ENCODE results near the gene PCSK5.

The PCSK5 gene

GRCh38 chr9:76379494-76379893 is 489.0 kb downstream of the PCSK5 start:
- Histone ChIP-seq H3K9me3 (no peaks in the 10 kb centered on the region), H3K36me3 (no peaks in the 10 kb centered on the region), H3K27me3 (no peaks in the 10 kb centered on the region), H3K4me3 (ENCODE audit: low read depth in 1 of 2, low read length in 1 of 2) (no peak overlapping the region), H3K4me1 (ENCODE audit: control insufficient read depth in 1 of 2, insufficient read depth in 1 of 2, low read depth in 1 of 2, low read length in 1 of 2) (no peaks in the 10 kb centered on the region), H3K27ac (no peak overlapping the region)
- TF ChIP-seq CTCF (IDR thresholded peaks at IDR 0.05): no peak

- Histone ChIP-seq H3K4me1 (ENCODE audit: control insufficient read depth in 1 of 2, insufficient read depth in 1 of 2, low read depth in 1 of 2, low read length in 1 of 2) (peaks cover 15 to 16% of the 10 kb centered on the region in 2 experiments), H3K9me3 (no peaks in the 10 kb centered on the region), H3K27me3 (no peaks in the 10 kb centered on the region), H3K36me3 (peaks cover 31% of the 10 kb centered on the region), H3K27ac (no peak overlapping the region), H3K4me3 (ENCODE audit: low read depth in 1 of 2, low read length in 1 of 2) (no peak overlapping the region)
- TF ChIP-seq CTCF (IDR thresholded peaks at IDR 0.05): no peak
Observed at GRCh38 chr9:76390656-76391055, 500.2 kb downstream of the PCSK5 start.

- peak within 1 kb of the TSS; percentile 92 for H3K27ac ChIP-seq
- H3K9me3 ChIP-seq: no peaks in the 10 kb centered on the region
- peak within 1 kb of the TSS; percentile 89 to 99 for H3K4me3 ChIP-seq (ENCODE audit: low read depth in 1 of 2, low read length in 1 of 2)
- H3K4me1 ChIP-seq (ENCODE audit: control insufficient read depth in 1 of 2, insufficient read depth in 1 of 2, low read depth in 1 of 2, low read length in 1 of 2): peaks cover 17 to 19% of the 10 kb centered on the region in 2 experiments
- no peaks in the 10 kb centered on the region for H3K36me3 ChIP-seq
- TF ChIP-seq CTCF (IDR thresholded peaks at IDR 0.05): peak; percentile 70
- no peaks in the 10 kb centered on the region for H3K27me3 ChIP-seq
Observed at GRCh38 chr9:76394195-76394959, 503.9 kb downstream of the PCSK5 start, which contains the start of gene RFK. Gene RFK (minus strand): TSS chr9:76394426. CDS start chr9:76394171, 255 bp downstream.

- H3K4me1 ChIP-seq (ENCODE audit: control insufficient read depth in 1 of 2, insufficient read depth in 1 of 2, low read depth in 1 of 2, low read length in 1 of 2): peaks cover 17 to 19% of the 10 kb centered on the region in 2 experiments
- H3K27ac ChIP-seq: peak overlapping the region; percentile 92
- peak overlapping the region; percentile 89 to 99 for H3K4me3 ChIP-seq (ENCODE audit: low read depth in 1 of 2, low read length in 1 of 2)
- H3K9me3 ChIP-seq: no peaks in the 10 kb centered on the region
- H3K27me3 ChIP-seq: no peaks in the 10 kb centered on the region
- TF ChIP-seq CTCF (IDR thresholded peaks at IDR 0.05): no peak
- H3K36me3 ChIP-seq: no peaks in the 10 kb centered on the region
Observed at GRCh38 chr9:76394960-76395252, 504.4 kb downstream of the PCSK5 start.

GRCh38 chr9:76395381-76395780 is 504.9 kb downstream of the PCSK5 start:
- H3K4me1 ChIP-seq (ENCODE audit: control insufficient read depth in 1 of 2, insufficient read depth in 1 of 2, low read depth in 1 of 2, low read length in 1 of 2): peaks cover 17 to 19% of the 10 kb centered on the region in 2 experiments

More at GRCh38 chr9:76395381-76395780, 504.9 kb downstream of the PCSK5 start:
- no peaks in the 10 kb centered on the region for H3K27me3 ChIP-seq
- H3K36me3 ChIP-seq: no peaks in the 10 kb centered on the region
- H3K4me3 ChIP-seq (ENCODE audit: low read depth in 1 of 2, low read length in 1 of 2): peak overlapping the region; percentile 89 to 99
- no peak for TF ChIP-seq CTCF (IDR thresholded peaks at IDR 0.05)
- no peaks in the 10 kb centered on the region for H3K9me3 ChIP-seq
- peak overlapping the region; percentile 92 for H3K27ac ChIP-seq
